NCI-H774 (cell line): ENCODE measurements around the gene PCDHA6.
"Not testable (repeated sequence)": the region's sequence is repeated elsewhere in the genome, so short reads cannot be mapped to it uniquely, and the experiment has no call there.

Experiments used
- DNase-seq: peaks from one replicate; lab custom pipeline; 2025; lab: John Stamatoyannopoulos, UW

The PCDHA6 gene

DNA sequence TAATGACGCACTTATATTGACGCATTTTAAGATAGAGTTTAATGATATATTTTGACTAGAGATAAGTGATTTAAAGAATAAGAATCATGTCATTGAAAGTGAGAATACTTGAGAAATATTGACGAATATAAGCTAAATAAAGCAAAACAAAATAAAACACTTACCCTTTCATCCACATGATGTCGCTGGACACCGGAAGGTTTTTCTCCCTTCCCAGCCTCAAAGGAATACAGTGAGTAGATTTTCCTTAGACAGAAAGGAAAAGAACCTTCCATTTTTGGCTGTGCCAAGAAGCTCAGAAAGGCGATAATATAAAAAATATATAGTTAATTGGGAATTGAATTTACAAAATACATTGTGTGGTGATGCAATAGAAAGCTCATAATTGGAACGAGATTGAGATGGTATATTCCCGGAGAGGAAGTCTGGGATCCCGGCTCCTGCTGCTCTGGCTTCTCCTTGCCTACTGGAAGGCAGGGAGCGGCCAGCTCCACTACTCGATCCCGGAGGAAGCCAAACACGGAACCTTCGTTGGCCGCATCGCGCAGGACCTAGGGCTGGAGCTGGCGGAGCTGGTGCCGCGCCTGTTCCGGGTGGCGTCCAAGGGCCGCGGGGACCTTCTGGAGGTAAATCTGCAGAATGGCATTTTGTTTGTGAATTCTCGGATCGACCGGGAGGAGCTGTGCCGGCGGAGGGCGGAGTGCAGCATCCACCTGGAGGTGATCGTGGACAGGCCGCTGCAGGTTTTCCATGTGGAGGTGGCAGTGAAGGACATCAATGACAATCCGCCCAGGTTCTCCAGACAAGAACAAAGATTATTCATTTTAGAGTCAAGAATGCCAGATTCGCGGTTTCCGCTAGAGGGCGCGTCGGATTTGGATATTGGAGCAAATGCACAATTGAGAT is 6.1 kb upstream of the PCDHA6 start, which contains the start of gene PCDHA5:
Gene PCDHA5, plus strand, starts transcription at position 239 of the 906 bp plus-strand sequence.
- DNase-seq = no peak

GRCh38 chr5:140822281-140822629 is 5.5 kb upstream of the PCDHA6 start:
- DNase-seq = no peak

DNA sequence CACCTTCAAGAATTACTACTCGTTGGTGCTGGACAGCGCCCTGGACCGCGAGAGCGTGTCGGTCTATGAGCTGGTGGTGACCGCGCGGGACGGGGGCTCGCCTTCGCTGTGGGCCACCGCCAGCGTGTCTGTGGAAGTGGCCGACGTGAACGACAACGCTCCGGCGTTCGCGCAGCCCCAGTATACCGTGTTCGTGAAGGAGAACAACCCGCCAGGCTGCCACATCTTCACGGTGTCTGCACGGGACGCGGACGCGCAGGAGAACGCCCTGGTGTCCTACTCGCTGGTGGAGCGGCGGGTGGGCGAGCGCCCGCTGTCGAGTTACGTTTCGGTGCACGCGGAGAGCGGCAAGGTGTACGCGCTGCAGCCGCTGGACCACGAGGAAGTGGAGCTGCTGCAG is 4.8 kb upstream of the PCDHA6 start:
- not testable (repeated sequence) for DNase-seq

DNA sequence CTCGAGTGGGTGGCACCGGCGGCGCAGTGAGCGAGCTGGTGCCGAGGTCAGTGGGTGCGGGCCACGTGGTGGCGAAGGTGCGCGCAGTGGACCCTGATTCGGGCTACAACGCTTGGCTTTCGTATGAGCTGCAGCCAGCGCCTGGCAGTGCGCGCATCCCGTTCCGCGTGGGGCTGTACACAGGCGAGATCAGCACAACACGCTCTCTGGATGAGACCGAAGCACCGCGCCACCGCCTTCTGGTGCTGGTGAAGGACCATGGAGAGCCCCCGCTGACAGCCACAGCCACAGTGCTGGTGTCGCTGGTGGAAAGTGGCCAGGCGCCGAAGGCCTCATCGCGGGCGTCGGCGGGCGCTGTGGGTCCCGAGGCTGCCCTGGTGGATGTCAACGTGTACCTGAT is 4.3 kb upstream of the PCDHA6 start:
- no peak for DNase-seq

- DNase-seq = no peak
These were observed 590 bp downstream of the PCDHA6 start for GRCh38 chr5:140828362-140828737.

DNA sequence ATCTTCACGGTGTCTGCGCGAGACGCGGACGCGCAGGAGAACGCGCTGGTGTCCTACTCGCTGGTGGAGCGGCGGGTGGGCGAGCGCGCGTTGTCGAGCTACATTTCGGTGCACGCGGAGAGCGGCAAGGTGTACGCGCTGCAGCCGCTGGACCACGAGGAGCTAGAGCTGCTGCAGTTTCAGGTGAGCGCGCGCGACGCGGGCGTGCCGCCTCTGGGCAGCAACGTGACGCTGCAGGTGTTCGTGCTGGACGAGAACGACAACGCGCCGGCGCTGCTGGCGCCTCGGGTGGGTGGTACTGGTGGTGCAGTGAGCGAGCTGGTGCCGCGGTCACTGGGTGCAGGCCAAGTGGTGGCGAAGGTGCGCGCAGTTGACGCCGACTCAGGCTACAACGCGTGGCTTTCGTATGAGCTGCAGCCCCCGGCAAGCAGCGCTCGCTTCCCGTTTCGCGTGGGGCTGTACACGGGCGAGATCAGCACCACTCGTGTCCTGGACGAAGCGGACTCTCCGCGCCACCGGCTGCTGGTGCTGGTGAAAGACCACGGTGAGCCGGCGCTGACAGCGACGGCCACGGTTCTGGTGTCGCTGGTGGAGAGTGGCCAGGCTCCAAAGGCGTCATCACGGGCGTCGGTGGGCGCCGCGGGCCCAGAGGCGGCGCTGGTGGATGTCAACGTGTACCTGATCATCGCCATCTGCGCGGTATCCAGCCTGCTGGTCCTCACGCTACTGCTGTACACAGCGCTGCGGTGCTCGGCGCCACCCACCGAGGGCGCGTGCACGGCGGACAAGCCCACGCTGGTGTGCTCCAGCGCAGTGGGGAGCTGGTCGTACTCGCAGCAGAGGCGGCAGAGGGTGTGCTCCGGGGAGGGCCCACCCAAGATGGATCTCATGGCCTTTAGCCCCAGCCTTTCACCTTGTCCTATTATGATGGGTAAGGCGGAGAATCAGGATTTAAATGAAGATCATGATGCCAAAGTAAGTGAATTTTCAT is 2.0 kb downstream of the PCDHA6 start:
- DNase-seq = not testable (repeated sequence)

GRCh38 chr5:140833993-140834392 is 6.2 kb downstream of the PCDHA6 start, which contains the start of gene PCDHA7:
Gene PCDHA7, plus strand, starts transcription at chr5:140834269. Its CDS starts 115 bp downstream, at chr5:140834384.
- DNase-seq = no peak

DNA sequence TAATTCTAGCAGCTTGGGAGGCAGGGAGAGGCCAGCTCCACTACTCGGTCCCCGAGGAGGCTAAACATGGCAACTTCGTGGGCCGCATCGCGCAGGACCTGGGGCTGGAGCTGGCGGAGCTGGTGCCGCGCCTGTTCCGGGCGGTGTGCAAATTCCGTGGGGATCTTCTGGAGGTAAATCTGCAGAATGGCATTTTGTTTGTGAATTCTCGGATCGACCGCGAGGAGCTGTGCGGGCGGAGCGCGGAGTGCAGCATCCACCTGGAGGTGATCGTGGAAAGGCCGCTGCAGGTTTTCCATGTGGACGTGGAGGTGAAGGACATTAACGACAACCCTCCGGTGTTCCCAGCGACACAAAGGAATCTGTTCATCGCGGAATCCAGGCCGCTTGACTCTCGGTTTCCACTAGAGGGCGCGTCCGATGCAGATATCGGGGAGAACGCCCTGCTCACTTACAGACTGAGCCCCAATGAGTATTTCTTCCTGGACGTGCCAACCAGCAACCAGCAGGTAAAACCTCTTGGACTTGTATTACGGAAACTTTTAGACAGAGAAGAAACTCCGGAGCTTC is 6.8 kb downstream of the PCDHA6 start:
- DNase-seq = not testable (repeated sequence)

- no peak for DNase-seq
These were observed 8.1 kb downstream of the PCDHA6 start for GRCh38 chr5:140835622-140836510.

- DNase-seq = no peak
These were observed 13.5 kb downstream of the PCDHA6 start, which contains the start of gene PCDHA8 for GRCh38 chr5:140840978-140841962. Gene PCDHA8, plus strand, starts transcription at chr5:140841187. Its CDS starts 135 bp downstream, at chr5:140841322.

DNA sequence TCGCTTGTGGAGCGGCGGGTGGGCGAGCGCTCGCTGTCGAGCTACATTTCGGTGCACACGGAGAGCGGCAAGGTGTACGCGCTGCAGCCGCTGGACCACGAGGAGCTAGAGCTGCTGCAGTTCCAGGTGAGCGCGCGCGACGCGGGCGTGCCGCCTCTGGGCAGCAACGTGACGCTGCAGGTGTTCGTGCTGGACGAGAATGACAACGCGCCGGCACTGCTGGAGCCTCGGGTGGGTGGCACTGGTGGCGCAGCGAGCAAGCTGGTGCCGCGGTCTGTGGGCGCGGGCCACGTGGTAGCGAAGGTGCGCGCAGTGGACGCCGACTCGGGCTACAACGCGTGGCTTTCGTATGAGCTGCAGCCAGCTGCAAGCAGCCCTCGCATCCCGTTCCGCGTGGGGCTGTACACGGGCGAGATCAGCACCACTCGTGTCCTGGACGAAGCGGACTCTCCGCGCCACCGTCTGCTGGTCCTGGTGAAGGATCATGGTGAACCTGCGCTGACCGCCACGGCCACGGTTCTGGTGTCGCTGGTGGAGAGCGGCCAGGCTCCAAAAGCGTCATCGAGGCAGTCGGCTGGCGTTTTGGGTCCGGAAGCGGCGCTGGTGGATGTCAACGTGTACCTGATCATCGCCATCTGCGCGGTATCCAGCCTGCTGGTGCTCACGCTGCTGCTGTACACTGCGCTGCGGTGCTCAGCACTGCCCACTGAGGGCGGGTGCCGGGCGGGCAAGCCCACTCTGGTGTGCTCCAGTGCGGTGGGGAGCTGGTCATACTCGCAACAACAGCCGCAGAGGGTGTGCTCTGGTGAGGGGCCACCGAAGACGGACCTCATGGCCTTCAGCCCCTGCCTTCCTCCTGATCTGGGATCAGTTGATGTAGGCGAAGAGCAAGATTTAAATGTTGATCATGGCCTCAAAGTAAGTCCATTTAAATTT is 15.3 kb downstream of the PCDHA6 start:
- no peak for DNase-seq

- not testable (repeated sequence) for DNase-seq
These were observed 20.7 kb downstream of the PCDHA6 start, which contains the start of gene PCDHA9 for GRCh38 chr5:140848139-140849102. Gene PCDHA9, plus strand, starts transcription at chr5:140848382. Its CDS starts 114 bp downstream, at chr5:140848496.

DNA sequence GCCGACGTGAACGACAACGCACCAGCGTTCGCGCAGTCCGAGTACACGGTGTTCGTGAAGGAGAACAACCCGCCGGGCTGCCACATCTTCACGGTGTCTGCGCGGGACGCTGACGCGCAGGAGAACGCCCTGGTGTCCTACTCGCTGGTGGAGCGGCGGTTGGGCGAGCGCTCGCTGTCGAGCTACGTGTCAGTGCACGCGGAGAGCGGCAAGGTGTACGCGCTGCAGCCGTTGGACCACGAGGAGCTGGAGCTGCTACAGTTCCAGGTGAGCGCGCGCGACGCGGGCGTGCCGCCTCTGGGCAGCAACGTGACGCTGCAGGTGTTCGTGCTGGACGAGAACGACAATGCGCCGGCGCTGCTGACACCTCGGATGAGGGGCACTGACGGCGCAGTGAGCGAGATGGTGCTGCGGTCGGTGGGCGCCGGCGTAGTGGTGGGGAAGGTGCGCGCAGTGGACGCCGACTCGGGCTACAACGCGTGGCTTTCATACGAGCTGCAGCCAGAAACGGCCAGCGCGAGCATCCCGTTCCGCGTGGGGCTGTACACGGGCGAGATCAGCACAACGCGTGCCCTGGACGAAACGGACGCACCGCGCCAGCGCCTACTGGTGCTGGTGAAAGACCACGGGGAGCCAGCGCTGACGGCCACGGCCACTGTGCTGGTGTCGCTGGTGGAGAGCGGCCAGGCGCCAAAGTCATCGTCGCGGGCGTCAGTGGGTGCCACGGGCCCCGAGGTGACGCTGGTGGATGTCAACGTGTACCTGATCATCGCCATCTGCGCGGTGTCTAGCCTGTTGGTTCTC is 22.3 kb downstream of the PCDHA6 start:
- not testable (repeated sequence) for DNase-seq

DNA sequence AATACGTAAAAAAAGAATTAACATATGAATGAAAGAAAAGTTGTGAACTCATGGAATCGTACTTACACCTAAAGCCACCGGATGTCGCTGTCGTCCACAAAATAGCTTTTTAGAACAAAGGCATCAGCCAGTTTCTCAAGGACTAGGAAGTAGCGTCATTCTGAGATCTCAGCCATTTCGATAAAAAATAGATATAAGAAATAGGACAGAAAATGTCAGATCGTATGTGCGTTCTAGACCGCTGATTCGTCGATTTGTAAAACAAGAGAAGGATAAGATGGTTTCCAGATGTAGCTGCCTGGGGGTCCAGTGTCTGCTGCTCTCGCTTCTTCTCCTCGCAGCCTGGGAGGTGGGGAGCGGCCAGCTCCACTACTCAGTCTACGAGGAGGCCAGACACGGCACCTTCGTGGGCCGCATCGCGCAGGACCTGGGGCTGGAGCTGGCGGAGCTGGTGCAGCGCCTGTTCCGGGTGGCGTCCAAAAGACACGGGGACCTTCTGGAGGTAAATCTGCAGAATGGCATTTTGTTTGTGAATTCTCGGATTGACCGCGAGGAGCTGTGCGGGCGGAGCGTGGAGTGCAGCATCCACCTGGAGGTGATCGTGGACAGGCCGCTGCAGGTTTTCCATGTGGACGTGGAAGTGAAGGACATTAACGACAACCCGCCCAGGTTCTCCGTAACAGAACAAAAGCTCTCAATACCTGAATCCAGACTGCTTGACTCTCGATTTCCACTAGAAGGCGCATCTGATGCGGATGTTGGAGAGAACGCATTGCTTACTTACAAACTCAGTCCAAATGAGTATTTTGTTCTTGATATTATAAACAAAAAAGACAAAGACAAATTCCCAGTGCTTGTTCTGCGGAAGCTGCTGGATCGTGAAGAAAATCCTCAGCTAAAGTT is 28.3 kb downstream of the PCDHA6 start, which contains the start of gene PCDHA10:
Gene PCDHA10, plus strand, starts transcription at position 126 of the 903 bp plus-strand sequence. Its CDS starts 152 bp downstream, at position 278.
- DNase-seq = no peak
